Measurements from ENCODE around the gene IKZF3. TPM values are rescaled to one million over a fixed set of nuclear protein-coding genes. Genes with fewer than 3 reads are reported as not detected.

Gene IKZF3
- total RNA-seq, 4 donors from 2014 or later: 0.60 to 1.9 (median 1.1) TPM

DNA sequence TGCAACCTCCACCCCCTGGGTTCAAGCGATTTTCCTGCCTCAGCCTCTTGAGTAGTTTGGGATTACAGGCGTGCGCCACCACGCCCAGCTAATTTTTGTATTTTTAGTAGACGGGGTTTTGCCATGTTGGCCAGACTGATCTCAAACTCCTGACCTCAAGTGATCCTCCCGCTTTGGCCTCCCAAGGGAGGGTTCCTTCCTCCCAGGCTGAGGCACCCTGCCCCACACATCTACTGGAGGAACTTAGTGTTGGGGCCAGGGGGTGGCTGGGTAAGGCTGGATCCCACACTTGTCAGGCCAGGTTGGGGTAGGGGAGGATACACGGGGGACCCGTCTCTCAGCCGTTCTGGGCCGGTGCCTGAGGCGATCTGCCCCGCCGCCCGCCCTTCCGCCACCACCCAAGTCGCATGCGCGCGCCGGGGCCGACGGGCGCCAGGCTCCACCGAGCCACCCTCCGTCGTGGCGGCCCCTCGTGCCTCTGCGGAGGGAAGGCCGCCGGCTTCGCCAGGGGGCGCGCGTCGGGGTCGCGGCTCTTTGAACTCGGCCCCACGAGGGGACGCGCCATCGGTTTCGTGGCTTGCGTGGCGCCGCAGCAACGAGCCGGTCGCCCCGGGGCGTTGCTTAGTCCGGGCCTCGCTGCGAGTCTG is 110.5 kb downstream of the IKZF3 start:
- Histone ChIP-seq H3K27me3 (no peaks in the 10 kb centered on the region), H3K27ac (peak overlapping the region; percentile 87), H3K36me3 (no peaks in the 10 kb centered on the region), H3K9me3 (no peaks in the 10 kb centered on the region), H3K4me3 (peak overlapping the region; percentile 62), H3K4me1 (peaks cover 33% of the 10 kb centered on the region)
- 46% methylated on average over 6 of the region's 55 CpGs for WGBS
- TF ChIP-seq POLR2AphosphoS5 (IDR thresholded peaks at IDR 0.05): no peak
- no peak for TF ChIP-seq EP300 (IDR thresholded peaks at IDR 0.05)
- no peak for TF ChIP-seq POLR2A (IDR thresholded peaks at IDR 0.05)
- TF ChIP-seq, protein P1, sequence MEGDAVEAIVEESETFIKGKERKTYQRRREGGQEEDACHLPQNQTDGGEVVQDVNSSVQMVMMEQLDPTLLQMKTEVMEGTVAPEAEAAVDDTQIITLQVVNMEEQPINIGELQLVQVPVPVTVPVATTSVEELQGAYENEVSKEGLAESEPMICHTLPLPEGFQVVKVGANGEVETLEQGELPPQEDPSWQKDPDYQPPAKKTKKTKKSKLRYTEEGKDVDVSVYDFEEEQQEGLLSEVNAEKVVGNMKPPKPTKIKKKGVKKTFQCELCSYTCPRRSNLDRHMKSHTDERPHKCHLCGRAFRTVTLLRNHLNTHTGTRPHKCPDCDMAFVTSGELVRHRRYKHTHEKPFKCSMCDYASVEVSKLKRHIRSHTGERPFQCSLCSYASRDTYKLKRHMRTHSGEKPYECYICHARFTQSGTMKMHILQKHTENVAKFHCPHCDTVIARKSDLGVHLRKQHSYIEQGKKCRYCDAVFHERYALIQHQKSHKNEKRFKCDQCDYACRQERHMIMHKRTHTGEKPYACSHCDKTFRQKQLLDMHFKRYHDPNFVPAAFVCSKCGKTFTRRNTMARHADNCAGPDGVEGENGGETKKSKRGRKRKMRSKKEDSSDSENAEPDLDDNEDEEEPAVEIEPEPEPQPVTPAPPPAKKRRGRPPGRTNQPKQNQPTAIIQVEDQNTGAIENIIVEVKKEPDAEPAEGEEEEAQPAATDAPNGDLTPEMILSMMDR (IDR thresholded peaks at IDR 0.05): no peak
- DNase-seq (ENCODE audit: low spot score in 2 of 2): no peak

DNA sequence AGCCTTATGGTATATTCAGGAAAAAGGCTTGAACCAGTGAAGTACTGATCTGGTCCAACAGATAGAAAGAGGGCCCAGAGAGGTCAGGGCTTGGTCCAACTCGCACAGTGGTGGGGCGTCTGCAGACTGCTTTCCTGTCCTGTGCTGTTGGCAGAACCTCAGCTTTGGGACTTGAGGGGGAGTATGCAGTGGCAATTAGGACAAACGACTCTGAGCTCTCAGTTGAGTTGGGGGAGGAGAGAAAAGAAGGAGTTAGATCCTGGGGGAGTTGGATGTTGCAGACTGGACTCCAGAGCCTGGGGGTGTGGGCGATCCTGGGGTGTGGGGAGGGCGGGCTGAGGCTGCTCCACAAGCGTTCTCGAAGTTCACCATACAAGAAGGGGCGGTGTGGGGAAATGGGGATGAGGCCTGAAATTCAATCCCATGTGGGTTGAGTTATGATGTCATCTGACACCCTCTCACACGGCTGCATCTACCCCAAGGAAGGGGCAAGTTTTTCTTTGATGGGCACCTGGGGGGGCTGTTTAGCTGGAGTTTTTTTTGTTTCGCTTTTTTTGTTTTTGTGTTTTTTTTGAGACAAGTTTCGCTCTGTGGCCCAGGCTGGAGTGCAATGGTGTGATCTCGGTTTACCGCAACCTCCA is 111.8 kb downstream of the IKZF3 start:
- no peak for DNase-seq (ENCODE audit: low spot score in 2 of 2)
- TF ChIP-seq POLR2A (IDR thresholded peaks at IDR 0.05) (no peak), POLR2AphosphoS5 (IDR thresholded peaks at IDR 0.05) (no peak), EP300 (IDR thresholded peaks at IDR 0.05) (no peak)
- TF ChIP-seq, protein P1 (IDR thresholded peaks at IDR 0.05): no peak
- H3K4me1 ChIP-seq: peaks cover 33% of the 10 kb centered on the region
- peaks cover 3% of the 10 kb centered on the region for H3K36me3 ChIP-seq
- no peaks in the 10 kb centered on the region for H3K27me3 ChIP-seq
- H3K4me3 ChIP-seq: no peak overlapping the region
- no peaks in the 10 kb centered on the region for H3K9me3 ChIP-seq
- no peak overlapping the region for H3K27ac ChIP-seq
- WGBS: 74% methylated on average over 13 of the region's 13 CpGs

DNA sequence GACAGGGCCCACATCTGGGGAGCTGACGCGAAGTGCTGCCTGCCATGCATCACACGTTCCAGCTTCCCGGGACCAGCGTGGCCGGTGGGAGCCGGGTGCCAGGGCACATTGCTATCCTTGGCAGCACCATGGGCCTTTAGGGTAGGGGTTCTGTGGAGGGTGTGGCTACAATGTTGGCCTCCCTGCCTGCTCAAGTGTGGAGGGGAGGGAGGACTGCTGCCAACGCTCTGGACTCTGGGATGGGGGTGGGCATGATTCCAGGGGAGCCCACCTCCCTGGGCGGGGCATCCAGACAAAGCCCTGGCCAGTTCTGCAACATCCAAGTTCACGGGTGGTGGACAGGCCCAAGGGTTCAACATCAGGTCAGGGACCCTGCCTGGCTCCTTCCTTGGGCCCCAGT is 112.5 kb downstream of the IKZF3 start:
- no peaks in the 10 kb centered on the region for H3K27me3 ChIP-seq
- WGBS: 28% methylated on average over 10 of the region's 10 CpGs

DNA sequence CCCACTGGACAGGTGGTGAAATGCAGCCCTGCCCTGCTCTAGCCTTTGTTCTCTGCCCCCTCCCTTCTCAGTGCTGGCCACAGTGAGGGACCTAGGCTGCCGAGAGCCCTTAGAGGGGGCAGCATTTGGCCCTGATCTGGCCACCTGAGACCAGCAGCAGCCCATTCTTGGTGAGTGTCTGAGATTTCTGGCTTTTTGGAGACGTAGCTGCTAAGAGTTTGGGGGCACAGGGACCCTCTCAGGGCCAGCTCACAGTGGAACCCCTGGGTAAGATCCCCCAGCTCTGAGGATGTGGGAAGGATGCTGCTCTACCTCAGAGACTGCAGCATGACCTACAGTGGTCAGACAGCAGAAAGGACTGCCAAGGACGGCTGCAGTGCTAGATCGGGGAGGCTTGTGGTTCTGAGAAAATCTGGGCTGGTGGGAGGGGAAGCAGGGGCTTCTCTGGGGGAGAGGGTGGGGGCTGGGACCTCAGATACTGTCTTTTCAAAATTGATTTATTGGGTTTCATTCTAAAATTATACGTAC is 113.0 kb downstream of the IKZF3 start:
- peak in 1 of 2 donors; percentile 26 for DNase-seq (ENCODE audit: low spot score in 2 of 2)
- H3K36me3 ChIP-seq: peaks cover 4% of the 10 kb centered on the region
- TF ChIP-seq, protein P1 (IDR thresholded peaks at IDR 0.05): no peak
- TF ChIP-seq POLR2AphosphoS5 (IDR thresholded peaks at IDR 0.05): no peak
- no peak for TF ChIP-seq EP300 (IDR thresholded peaks at IDR 0.05)
- TF ChIP-seq POLR2A (IDR thresholded peaks at IDR 0.05): no peak
- H3K4me3 ChIP-seq: no peak overlapping the region
- no peak overlapping the region for H3K27ac ChIP-seq
- H3K27me3 ChIP-seq: no peaks in the 10 kb centered on the region
- 48% methylated on average over 3 of the region's 5 CpGs for WGBS
- no peaks in the 10 kb centered on the region for H3K9me3 ChIP-seq
- H3K4me1 ChIP-seq: peaks cover 33% of the 10 kb centered on the region

More for the DNA sequence above, 112.5 kb downstream of the IKZF3 start:
- no peak overlapping the region for H3K27ac ChIP-seq
- DNase-seq (ENCODE audit: low spot score in 2 of 2): no peak
- H3K9me3 ChIP-seq: no peaks in the 10 kb centered on the region
- peaks cover 3% of the 10 kb centered on the region for H3K36me3 ChIP-seq
- TF ChIP-seq POLR2AphosphoS5 (IDR thresholded peaks at IDR 0.05) (no peak), EP300 (IDR thresholded peaks at IDR 0.05) (no peak), POLR2A (IDR thresholded peaks at IDR 0.05) (no peak)
- TF ChIP-seq, protein P1 (IDR thresholded peaks at IDR 0.05): no peak
- no peak overlapping the region for H3K4me3 ChIP-seq
- H3K4me1 ChIP-seq: peaks cover 33% of the 10 kb centered on the region

Measured in suprapubic skin (tissue), 4 donors.